Lower leg skin (tissue), 3 donors: Measurements from ENCODE around the gene SULF2.
A peak's percentile ranks its signal among the peaks of the same experiment; 100 is the strongest.

Experiments used
- POLR2A ChIP-seq, 2 donors: fragments of 450-650 bp; IDR thresholded peaks; one replicate each; pipeline ENCODE4 v1.6.1; 2016 to 2017; ENCODE audit warnings: antibody characterized with exemption in 2 of 2, mild to moderate bottlenecking in 1 of 2, moderate library complexity in 1 of 2
- TF ChIP-seq, protein P1 (sequence below), 3 donors: fragments of 450-650 bp; IDR thresholded peaks; one replicate each; pipeline ENCODE4 v1.5.1; 2016; ENCODE audit warnings: antibody characterized with exemption in 3 of 3, mild to moderate bottlenecking in 3 of 3, moderate library complexity in 2 of 3

DNA sequence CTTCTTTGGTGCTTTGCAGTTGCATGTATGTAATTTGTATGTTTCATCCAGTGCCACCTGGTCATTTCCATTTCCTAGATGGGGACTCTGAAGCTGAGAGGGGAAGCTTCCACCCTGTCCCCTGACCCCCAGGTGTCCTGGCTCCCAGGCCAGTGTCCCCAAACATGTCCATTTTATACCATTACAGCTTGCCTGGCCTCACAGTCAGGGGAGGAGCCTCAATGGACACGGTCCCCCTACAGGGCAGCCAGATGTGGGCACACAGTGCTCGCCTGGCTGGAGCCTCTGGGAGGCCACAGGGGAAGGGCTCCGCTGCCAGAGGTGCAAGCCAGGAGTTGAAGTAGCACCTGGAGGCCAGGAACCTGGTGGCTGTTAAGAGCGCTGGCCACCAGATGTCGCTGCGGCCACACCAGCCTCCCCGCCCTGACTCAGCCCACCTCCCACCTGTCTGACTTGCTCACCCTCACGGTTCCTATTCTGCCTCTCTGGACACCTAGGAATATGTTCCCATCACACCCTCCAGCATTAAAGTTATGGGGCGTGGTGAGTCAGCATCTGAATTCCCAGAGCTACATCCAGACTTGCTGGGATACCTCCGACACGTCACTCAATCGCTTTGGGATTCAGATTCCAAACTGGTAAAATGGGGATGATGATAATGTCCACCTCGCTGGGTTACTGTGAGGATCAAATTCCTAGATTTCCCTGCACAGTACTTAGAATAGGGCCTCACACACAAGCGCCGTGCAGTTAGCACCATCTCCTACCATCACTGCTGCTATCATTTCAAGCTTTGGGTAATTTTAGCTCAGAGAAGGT, 107.4 kb downstream of the SULF2 start:
- TF ChIP-seq, protein P1, sequence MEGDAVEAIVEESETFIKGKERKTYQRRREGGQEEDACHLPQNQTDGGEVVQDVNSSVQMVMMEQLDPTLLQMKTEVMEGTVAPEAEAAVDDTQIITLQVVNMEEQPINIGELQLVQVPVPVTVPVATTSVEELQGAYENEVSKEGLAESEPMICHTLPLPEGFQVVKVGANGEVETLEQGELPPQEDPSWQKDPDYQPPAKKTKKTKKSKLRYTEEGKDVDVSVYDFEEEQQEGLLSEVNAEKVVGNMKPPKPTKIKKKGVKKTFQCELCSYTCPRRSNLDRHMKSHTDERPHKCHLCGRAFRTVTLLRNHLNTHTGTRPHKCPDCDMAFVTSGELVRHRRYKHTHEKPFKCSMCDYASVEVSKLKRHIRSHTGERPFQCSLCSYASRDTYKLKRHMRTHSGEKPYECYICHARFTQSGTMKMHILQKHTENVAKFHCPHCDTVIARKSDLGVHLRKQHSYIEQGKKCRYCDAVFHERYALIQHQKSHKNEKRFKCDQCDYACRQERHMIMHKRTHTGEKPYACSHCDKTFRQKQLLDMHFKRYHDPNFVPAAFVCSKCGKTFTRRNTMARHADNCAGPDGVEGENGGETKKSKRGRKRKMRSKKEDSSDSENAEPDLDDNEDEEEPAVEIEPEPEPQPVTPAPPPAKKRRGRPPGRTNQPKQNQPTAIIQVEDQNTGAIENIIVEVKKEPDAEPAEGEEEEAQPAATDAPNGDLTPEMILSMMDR (IDR thresholded peaks at IDR 0.05) = peak in 1 of 3 donors; percentile 26
- no peak for TF ChIP-seq POLR2A (IDR thresholded peaks at IDR 0.05)
